Measurements from ENCODE around the gene SHROOM3.

The SHROOM3 gene

DNA sequence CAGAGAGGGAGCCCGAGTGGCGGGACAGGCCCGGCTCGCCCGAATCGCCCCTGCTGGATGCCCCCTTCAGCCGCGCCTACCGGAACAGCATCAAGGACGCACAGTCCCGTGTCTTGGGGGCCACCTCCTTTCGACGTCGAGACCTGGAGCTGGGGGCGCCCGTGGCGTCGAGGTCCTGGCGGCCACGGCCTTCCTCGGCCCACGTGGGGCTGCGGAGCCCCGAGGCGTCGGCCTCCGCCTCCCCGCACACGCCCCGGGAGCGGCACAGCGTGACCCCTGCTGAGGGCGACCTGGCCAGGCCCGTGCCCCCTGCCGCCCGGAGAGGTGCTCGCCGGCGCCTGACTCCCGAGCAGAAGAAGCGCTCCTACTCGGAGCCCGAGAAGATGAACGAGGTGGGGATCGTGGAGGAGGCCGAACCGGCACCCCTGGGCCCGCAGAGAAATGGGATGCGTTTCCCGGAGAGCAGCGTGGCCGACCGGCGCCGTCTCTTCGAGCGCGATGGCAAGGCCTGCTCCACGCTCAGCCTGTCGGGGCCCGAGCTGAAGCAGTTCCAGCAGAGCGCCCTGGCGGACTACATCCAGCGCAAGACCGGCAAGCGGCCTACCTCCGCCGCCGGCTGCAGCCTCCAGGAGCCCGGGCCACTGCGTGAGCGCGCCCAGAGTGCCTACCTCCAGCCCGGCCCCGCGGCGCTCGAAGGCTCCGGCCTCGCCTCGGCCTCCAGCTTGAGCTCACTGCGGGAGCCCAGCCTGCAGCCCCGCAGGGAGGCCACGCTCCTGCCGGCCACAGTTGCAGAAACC, 306.0 kb downstream of the SHROOM3 start:
- Histone ChIP-seq H3K9me3 (ENCODE audit: control insufficient read depth, insufficient read depth, low read depth, low read length) (no peaks in the 10 kb centered on the region), H3K27ac (ENCODE audit: low read depth, low read length) (no peak overlapping the region; the same call in 1 of the 2 replicates), H3K9ac (ENCODE audit: low read length) (no peak overlapping the region), H3K27me3 (ENCODE audit: control insufficient read depth, insufficient read depth, low read length) (no peaks in the 10 kb centered on the region), H3K36me3 (ENCODE audit: control insufficient read depth, insufficient read depth, low read length) (peaks cover 27% of the 10 kb centered on the region), H3K4me1 (ENCODE audit: control insufficient read depth, insufficient read depth, low read length) (no peaks in the 10 kb centered on the region), H3K4me3 (ENCODE audit: low read depth, low read length) (no peak overlapping the region)

GRCh38 chr4:76741663-76742020, 306.6 kb downstream of the SHROOM3 start:
- no peaks in the 10 kb centered on the region for H3K9me3 ChIP-seq (ENCODE audit: control insufficient read depth, insufficient read depth, low read depth, low read length)
- no peaks in the 10 kb centered on the region for H3K4me1 ChIP-seq (ENCODE audit: control insufficient read depth, insufficient read depth, low read length)
- H3K27ac ChIP-seq (ENCODE audit: low read depth, low read length) = no peak overlapping the region
- no peaks in the 10 kb centered on the region for H3K27me3 ChIP-seq (ENCODE audit: control insufficient read depth, insufficient read depth, low read length)
- no peak overlapping the region for H3K9ac ChIP-seq (ENCODE audit: low read length)
- no peak overlapping the region for H3K4me3 ChIP-seq (ENCODE audit: low read depth, low read length)
- peaks cover 27% of the 10 kb centered on the region for H3K36me3 ChIP-seq (ENCODE audit: control insufficient read depth, insufficient read depth, low read length)

- Histone ChIP-seq H3K9me3 (ENCODE audit: control insufficient read depth, insufficient read depth, low read depth, low read length) (no peaks in the 10 kb centered on the region), H3K4me1 (ENCODE audit: control insufficient read depth, insufficient read depth, low read length) (no peaks in the 10 kb centered on the region), H3K27ac (ENCODE audit: low read depth, low read length) (no peak overlapping the region), H3K4me3 (ENCODE audit: low read depth, low read length) (no peak overlapping the region), H3K36me3 (ENCODE audit: control insufficient read depth, insufficient read depth, low read length) (peaks cover 15% of the 10 kb centered on the region), H3K27me3 (ENCODE audit: control insufficient read depth, insufficient read depth, low read length) (no peaks in the 10 kb centered on the region), H3K9ac (ENCODE audit: low read length) (no peak overlapping the region)
These were observed 309.4 kb downstream of the SHROOM3 start for GRCh38 chr4:76744241-76744921.

DNA sequence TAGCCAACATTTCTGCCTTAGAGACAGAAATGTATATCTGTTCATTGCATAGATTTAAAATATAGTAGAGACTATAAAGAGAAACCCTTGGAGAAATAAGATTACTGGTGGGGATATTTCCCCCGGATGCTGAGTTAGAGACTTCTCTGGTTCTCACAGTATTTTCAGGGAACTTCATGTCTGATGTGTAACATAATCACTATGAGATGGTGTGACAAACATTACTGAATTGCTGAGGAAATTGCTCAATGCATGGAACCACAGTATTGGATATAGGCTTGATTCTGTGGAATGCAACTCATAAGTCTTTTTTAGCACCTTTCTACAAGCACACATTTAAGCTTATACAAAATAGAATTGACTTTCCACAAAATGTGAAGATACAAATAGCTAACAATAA, 310.2 kb downstream of the SHROOM3 start:
- no peak overlapping the region for H3K9ac ChIP-seq (ENCODE audit: low read length)
- H3K9me3 ChIP-seq (ENCODE audit: control insufficient read depth, insufficient read depth, low read depth, low read length) = no peaks in the 10 kb centered on the region
- H3K27me3 ChIP-seq (ENCODE audit: control insufficient read depth, insufficient read depth, low read length) = no peaks in the 10 kb centered on the region
- H3K4me1 ChIP-seq (ENCODE audit: control insufficient read depth, insufficient read depth, low read length) = no peaks in the 10 kb centered on the region
- peaks cover 13% of the 10 kb centered on the region for H3K36me3 ChIP-seq (ENCODE audit: control insufficient read depth, insufficient read depth, low read length)
- H3K4me3 ChIP-seq (ENCODE audit: low read depth, low read length) = no peak overlapping the region
- H3K27ac ChIP-seq (ENCODE audit: low read depth, low read length) = no peak overlapping the region

- Histone ChIP-seq H3K4me1 (ENCODE audit: control insufficient read depth, insufficient read depth, low read length) (no peaks in the 10 kb centered on the region), H3K9ac (ENCODE audit: low read length) (no peak overlapping the region), H3K27me3 (ENCODE audit: control insufficient read depth, insufficient read depth, low read length) (no peaks in the 10 kb centered on the region), H3K4me3 (ENCODE audit: low read depth, low read length) (no peak overlapping the region), H3K27ac (ENCODE audit: low read depth, low read length) (no peak overlapping the region), H3K36me3 (ENCODE audit: control insufficient read depth, insufficient read depth, low read length) (peaks cover 29% of the 10 kb centered on the region), H3K9me3 (ENCODE audit: control insufficient read depth, insufficient read depth, low read depth, low read length) (peaks cover 5% of the 10 kb centered on the region; the same call in 1 of the 2 replicates)
These were observed 312.5 kb downstream of the SHROOM3 start for GRCh38 chr4:76747563-76747962.

DNA sequence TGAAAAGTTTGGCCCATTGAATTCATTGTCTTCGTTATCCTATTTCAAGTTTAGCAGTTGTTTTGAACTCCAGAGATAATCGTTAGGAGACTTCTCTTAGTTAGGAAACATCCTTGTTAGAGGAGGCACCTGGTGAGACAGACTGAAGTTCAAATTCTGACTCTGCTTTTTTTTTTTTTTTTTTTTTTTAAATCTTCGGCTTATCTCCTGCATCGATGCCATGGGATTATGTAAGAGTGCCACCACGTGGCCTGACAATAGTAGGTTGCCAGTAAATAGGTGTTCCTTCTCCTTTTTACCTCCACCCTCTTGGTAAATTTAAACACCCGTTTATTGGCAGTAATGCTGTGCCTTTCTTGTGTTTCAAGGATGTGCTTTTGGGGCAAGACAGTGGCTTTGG, 313.6 kb downstream of the SHROOM3 start:
- peaks cover 26% of the 10 kb centered on the region for H3K36me3 ChIP-seq (ENCODE audit: control insufficient read depth, insufficient read depth, low read length)
- no peaks in the 10 kb centered on the region for H3K4me1 ChIP-seq (ENCODE audit: control insufficient read depth, insufficient read depth, low read length)
- H3K27me3 ChIP-seq (ENCODE audit: control insufficient read depth, insufficient read depth, low read length) = no peaks in the 10 kb centered on the region
- no peak overlapping the region for H3K9ac ChIP-seq (ENCODE audit: low read length)
- no peak overlapping the region for H3K27ac ChIP-seq (ENCODE audit: low read depth, low read length)
- H3K9me3 ChIP-seq (ENCODE audit: control insufficient read depth, insufficient read depth, low read depth, low read length) = peaks cover 5% of the 10 kb centered on the region; the same call in 1 of the 2 replicates
- no peak overlapping the region for H3K4me3 ChIP-seq (ENCODE audit: low read depth, low read length)

GRCh38 chr4:76749355-76749754, 314.3 kb downstream of the SHROOM3 start:
- peaks cover 30% of the 10 kb centered on the region for H3K36me3 ChIP-seq (ENCODE audit: control insufficient read depth, insufficient read depth, low read length)
- no peak overlapping the region for H3K27ac ChIP-seq (ENCODE audit: low read depth, low read length)
- H3K4me1 ChIP-seq (ENCODE audit: control insufficient read depth, insufficient read depth, low read length) = no peaks in the 10 kb centered on the region
- H3K9me3 ChIP-seq (ENCODE audit: control insufficient read depth, insufficient read depth, low read depth, low read length) = peaks cover 5% of the 10 kb centered on the region; the same call in 1 of the 2 replicates
- no peak overlapping the region for H3K4me3 ChIP-seq (ENCODE audit: low read depth, low read length)
- no peak overlapping the region for H3K9ac ChIP-seq (ENCODE audit: low read length)
- H3K27me3 ChIP-seq (ENCODE audit: control insufficient read depth, insufficient read depth, low read length) = no peaks in the 10 kb centered on the region

GRCh38 chr4:76750716-76751115, 315.7 kb downstream of the SHROOM3 start:
- Histone ChIP-seq H3K9me3 (ENCODE audit: control insufficient read depth, insufficient read depth, low read depth, low read length) (peaks cover 5% of the 10 kb centered on the region; the same call in 1 of the 2 replicates), H3K27me3 (ENCODE audit: control insufficient read depth, insufficient read depth, low read length) (no peaks in the 10 kb centered on the region), H3K27ac (ENCODE audit: low read depth, low read length) (no peak overlapping the region), H3K9ac (ENCODE audit: low read length) (no peak overlapping the region), H3K4me3 (ENCODE audit: low read depth, low read length) (no peak overlapping the region), H3K36me3 (ENCODE audit: control insufficient read depth, insufficient read depth, low read length) (peaks cover 43% of the 10 kb centered on the region), H3K4me1 (ENCODE audit: control insufficient read depth, insufficient read depth, low read length) (no peaks in the 10 kb centered on the region)

DNA sequence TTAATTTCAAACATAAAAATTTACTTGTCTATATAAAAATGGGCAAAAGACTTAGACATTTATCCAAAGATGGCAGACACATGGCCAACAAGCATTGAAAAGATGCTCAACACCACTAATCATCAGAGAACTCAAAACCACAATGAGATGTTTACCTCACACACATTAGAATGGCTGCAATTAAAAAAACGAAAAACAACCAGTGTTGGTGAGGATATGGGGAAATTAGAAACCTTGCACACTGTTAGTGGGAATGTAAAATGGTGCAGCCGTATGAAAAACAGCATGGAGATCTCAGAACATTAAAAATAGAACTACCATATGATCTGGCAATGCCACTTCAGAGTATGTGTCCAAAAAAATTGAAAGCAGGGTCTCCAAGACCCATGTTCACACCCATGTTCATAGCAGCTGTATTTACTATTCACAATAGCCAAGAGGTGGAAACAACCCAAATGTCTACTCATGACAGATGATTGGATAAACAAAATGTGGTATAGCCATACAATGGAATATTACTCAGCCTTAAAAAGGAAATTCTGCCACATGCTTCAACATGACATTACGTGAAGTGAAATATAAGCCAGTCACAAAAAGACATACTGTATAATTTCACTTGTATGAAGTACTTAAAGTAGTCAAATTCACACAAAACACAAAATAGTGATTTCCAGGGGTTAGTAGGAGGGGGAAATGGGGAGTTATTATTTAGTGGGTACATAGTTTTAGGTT, 316.7 kb downstream of the SHROOM3 start:
- Histone ChIP-seq H3K27ac (ENCODE audit: low read depth, low read length) (no peak overlapping the region), H3K4me3 (ENCODE audit: low read depth, low read length) (no peak overlapping the region), H3K27me3 (ENCODE audit: control insufficient read depth, insufficient read depth, low read length) (no peaks in the 10 kb centered on the region), H3K9me3 (ENCODE audit: control insufficient read depth, insufficient read depth, low read depth, low read length) (peaks cover 5% of the 10 kb centered on the region; the same call in 1 of the 2 replicates), H3K4me1 (ENCODE audit: control insufficient read depth, insufficient read depth, low read length) (no peaks in the 10 kb centered on the region), H3K9ac (ENCODE audit: low read length) (no peak overlapping the region), H3K36me3 (ENCODE audit: control insufficient read depth, insufficient read depth, low read length) (peaks cover 54% of the 10 kb centered on the region)

DNA sequence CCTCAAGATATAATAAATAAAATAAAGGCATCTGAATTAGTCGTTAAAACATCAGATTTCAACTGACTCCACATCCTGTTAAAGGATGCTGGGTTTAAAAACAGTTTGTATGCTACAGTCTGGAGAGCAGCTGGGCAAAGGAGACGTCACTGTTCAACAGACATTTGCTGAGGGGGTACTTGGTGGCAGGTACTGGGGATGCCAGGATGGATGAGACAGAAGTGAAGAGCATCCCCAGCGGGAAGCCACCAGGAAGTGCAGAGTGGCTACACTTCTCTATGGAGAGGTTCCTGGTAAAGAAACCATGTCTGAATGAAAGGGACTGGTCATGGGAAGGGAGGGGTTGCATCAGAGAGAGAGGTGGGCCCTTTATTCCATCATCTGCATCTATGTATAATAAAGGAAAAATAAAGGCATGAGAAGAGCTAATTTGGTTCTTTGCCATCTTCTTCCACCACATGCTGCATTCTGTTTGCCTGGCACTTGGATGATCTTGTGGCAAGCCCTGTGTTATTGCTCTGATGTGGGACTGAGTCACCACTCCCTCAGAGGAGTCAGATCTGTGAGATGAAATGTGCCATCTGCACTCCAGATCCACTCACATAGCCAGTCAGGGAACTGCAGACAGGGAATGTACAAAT, 318.0 kb downstream of the SHROOM3 start:
- Histone ChIP-seq H3K4me1 (ENCODE audit: control insufficient read depth, insufficient read depth, low read length) (no peaks in the 10 kb centered on the region), H3K9me3 (ENCODE audit: control insufficient read depth, insufficient read depth, low read depth, low read length) (peaks cover 5% of the 10 kb centered on the region; the same call in 1 of the 2 replicates), H3K27me3 (ENCODE audit: control insufficient read depth, insufficient read depth, low read length) (no peaks in the 10 kb centered on the region), H3K4me3 (ENCODE audit: low read depth, low read length) (no peak overlapping the region), H3K27ac (ENCODE audit: low read depth, low read length) (no peak overlapping the region), H3K36me3 (ENCODE audit: control insufficient read depth, insufficient read depth, low read length) (peaks cover 56% of the 10 kb centered on the region), H3K9ac (ENCODE audit: low read length) (no peak overlapping the region)

Data from HUES6 (cell line).